GM23338 (cell line): ENCODE results near the gene PDE4D. TPM values are rescaled to one million over a fixed set of nuclear protein-coding genes. Genes with fewer than 3 reads are reported as not detected.

ENCODE experiments used
- ATAC-seq: fragments of 200-7000 bp; cut with Tn5 transposase; 3 replicates; pipeline ENCODE4 v1.9.1; 2020
- DNase-seq: peaks from one replicate; pipeline ENCODE4 v3.0.0-alpha.2; 2015; ENCODE audit warnings: low spot score
- H2AFZ ChIP-seq: fragments of 200-600 bp; sonication (generic); 2 replicates; pipeline ENCODE4 v1.8.0; 2016; ENCODE audit warnings: antibody characterized with exemption, mild to moderate bottlenecking, moderate library complexity
- H3F3A ChIP-seq: fragments of 200-600 bp; sonication (generic); replicated peaks from 2 replicates; pipeline ENCODE4 v1.8.0; 2017; ENCODE audit warnings: antibody characterized with exemption, mixed run types, low read depth
- H3K27ac ChIP-seq: fragments of 200-600 bp; sonication (generic); 2 replicates; pipeline ENCODE4 v1.6.1; 2016; ENCODE audit warnings: low read depth
- H3K27me3 ChIP-seq: fragments of 200-600 bp; sonication (generic); 2 replicates; pipeline ENCODE4 v1.8.0; 2016; ENCODE audit warnings: mild to moderate bottlenecking, mixed run types, moderate library complexity; ENCODE audit not compliant: insufficient read depth
- H3K36me3 ChIP-seq: fragments of 200-600 bp; sonication (generic); 2 replicates; pipeline ENCODE4 v1.8.0; 2016; ENCODE audit warnings: mild to moderate bottlenecking; ENCODE audit not compliant: insufficient read depth
- H3K4me1 ChIP-seq: fragments of 200-600 bp; sonication (generic); 2 replicates; pipeline ENCODE4 v1.8.0; 2016; ENCODE audit warnings: mild to moderate bottlenecking, moderate library complexity; ENCODE audit not compliant: insufficient read depth
- H3K4me2 ChIP-seq: fragments of 200-600 bp; sonication (generic); 2 replicates; pipeline ENCODE4 v1.7.1; 2017; ENCODE audit warnings: mixed run types
- H3K4me3 ChIP-seq: fragments of 200-600 bp; sonication (generic); 2 replicates; pipeline ENCODE4 v1.6.1; 2016; ENCODE audit warnings: mixed run types
- H3K79me2 ChIP-seq: fragments of 200-600 bp; sonication (generic); replicated peaks from 2 replicates; pipeline ENCODE4 v1.8.0; 2017; ENCODE audit warnings: mild to moderate bottlenecking; ENCODE audit not compliant: insufficient read depth
- H3K9me2 ChIP-seq: fragments of 200-600 bp; sonication (generic); 2 replicates; pipeline ENCODE4 v1.8.0; 2017; ENCODE audit not compliant: insufficient read depth
- H4K20me1 ChIP-seq: fragments of 200-600 bp; sonication (generic); replicated peaks from 2 replicates; pipeline ENCODE4 v1.8.0; 2017; ENCODE audit warnings: mild to moderate bottlenecking; ENCODE audit not compliant: insufficient read depth
- H3K27ac Mint-ChIP-seq: 2 replicates; pipeline ENCODE4 v1.8.0; 2020; ENCODE audit warnings: inconsistent platforms, mild to moderate bottlenecking, moderate library complexity, mixed read lengths
- H3K27me3 Mint-ChIP-seq: 3 replicates; pipeline ENCODE4 v1.8.0; 2022; ENCODE audit warnings: low read depth, mild to moderate bottlenecking, moderate library complexity, mixed read lengths, inconsistent platforms; ENCODE audit not compliant: insufficient read depth, poor library complexity
- H3K36me3 Mint-ChIP-seq: 3 replicates; pipeline ENCODE4 v1.8.0; 2021; ENCODE audit warnings: low read depth, mild to moderate bottlenecking, inconsistent platforms, moderate library complexity, mixed read lengths
- H3K4me1 Mint-ChIP-seq: 3 replicates; pipeline ENCODE4 v1.8.0; 2020; ENCODE audit warnings: mild to moderate bottlenecking, inconsistent platforms, mixed read lengths
- H3K4me3 Mint-ChIP-seq: 3 replicates; pipeline ENCODE4 v1.8.0; 2021; ENCODE audit warnings: moderate library complexity, mild to moderate bottlenecking, inconsistent platforms, mixed read lengths
- H3K9me3 Mint-ChIP-seq: 3 replicates; pipeline ENCODE4 v1.8.0; 2020; ENCODE audit warnings: moderate library complexity, mild to moderate bottlenecking, inconsistent platforms, mixed read lengths
- CREB1 ChIP-seq: fragments of 250-450 bp; sonication (Bioruptor Pico); IDR thresholded peaks from 2 replicates; pipeline ENCODE4 v1.5.0; 2020; ENCODE audit warnings: low read depth, mild to moderate bottlenecking, moderate library complexity
- EZH2 ChIP-seq: fragments of 200-600 bp; sonication (generic); IDR thresholded peaks from one replicate; pipeline ENCODE4 v1.8.0; 2017; ENCODE audit warnings: antibody characterized with exemption, mild to moderate bottlenecking, low read depth; ENCODE audit not compliant: unreplicated experiment
- EZH2phosphoT487 ChIP-seq: fragments of 200-600 bp; sonication (generic); IDR thresholded peaks from one replicate; pipeline ENCODE4 v1.8.1; 2018; ENCODE audit warnings: antibody characterized with exemption; ENCODE audit not compliant: unreplicated experiment
- JUNB ChIP-seq: IDR thresholded peaks from one replicate; pipeline ENCODE4 v1.6.1; 2016; ENCODE audit warnings: antibody characterized with exemption; ENCODE audit not compliant: unreplicated experiment
- NANOG ChIP-seq: IDR thresholded peaks from 2 replicates; pipeline ENCODE4 v1.6.1; 2016; ENCODE audit warnings: antibody characterized with exemption, borderline replicate concordance
- POLR2AphosphoS5 ChIP-seq: IDR thresholded peaks from 2 replicates; pipeline ENCODE4 v1.6.1; 2016; ENCODE audit warnings: antibody characterized with exemption, low read depth
- STAT1 ChIP-seq: IDR thresholded peaks from one replicate; pipeline ENCODE4 v1.6.1; 2016; ENCODE audit warnings: antibody characterized with exemption; ENCODE audit not compliant: unreplicated experiment
- ZNF114 ChIP-seq: fragments of 250-450 bp; sonication (Bioruptor Pico); IDR thresholded peaks from 2 replicates; pipeline ENCODE4 v1.5.0; 2020; ENCODE audit warnings: mild to moderate bottlenecking, moderate library complexity
- ZNF331 ChIP-seq: fragments of 250-450 bp; sonication (Bioruptor Pico); IDR thresholded peaks from 2 replicates; pipeline ENCODE4 v1.5.0; 2020; ENCODE audit warnings: low read depth, mild to moderate bottlenecking, moderate library complexity
- polyA plus RNA-seq: library from polyadenylated mRNA; unstranded; fragments of >200 nt; fragmentation: Nextera tagmentation; extraction: Ambion mirVana; gene quantifications from 2 replicates; pipeline ENCODE4 v1.2.1, GENCODE V29; 2016
- total RNA-seq: library from RNA; depleted of rRNA; stranded (reverse); fragments of >200 nt; shearing (Covaris generic); gene quantifications from 2 replicates; pipeline ENCODE4 v1.2.3, GENCODE V29; 2014
- TF ChIP-seq, protein P1 (sequence below), 2 experiments: fragments of 200-600 bp in 1 of 2; sonication (generic) in 1 of 2; conservative IDR thresholded peaks; 2 replicates each; pipeline versions ENCODE4 v1.5.1 to v1.6.1; 2016 to 2017; ENCODE audit warnings: antibody characterized with exemption in 2 of 2, low read depth in 2 of 2, mild to moderate bottlenecking in 2 of 2, moderate library complexity in 1 of 2
- TF ChIP-seq, protein P2 (sequence below): fragments of 250-450 bp; sonication (Bioruptor Pico); IDR thresholded peaks from 2 replicates; pipeline ENCODE4 v1.5.0; 2020; ENCODE audit warnings: mild to moderate bottlenecking, moderate library complexity
- TF ChIP-seq, protein P3 (sequence below): IDR thresholded peaks from 2 replicates; pipeline ENCODE4 v1.6.1; 2016; ENCODE audit warnings: antibody characterized with exemption
- TF ChIP-seq, protein P4 (sequence below): IDR thresholded peaks from one replicate; pipeline ENCODE4 v1.6.1; 2018; ENCODE audit warnings: antibody characterized with exemption; ENCODE audit not compliant: unreplicated experiment

The PDE4D gene
- total and polyA plus RNA-seq, 2 experiments from 2014 or later: 2.1 to 4.7 TPM

DNA sequence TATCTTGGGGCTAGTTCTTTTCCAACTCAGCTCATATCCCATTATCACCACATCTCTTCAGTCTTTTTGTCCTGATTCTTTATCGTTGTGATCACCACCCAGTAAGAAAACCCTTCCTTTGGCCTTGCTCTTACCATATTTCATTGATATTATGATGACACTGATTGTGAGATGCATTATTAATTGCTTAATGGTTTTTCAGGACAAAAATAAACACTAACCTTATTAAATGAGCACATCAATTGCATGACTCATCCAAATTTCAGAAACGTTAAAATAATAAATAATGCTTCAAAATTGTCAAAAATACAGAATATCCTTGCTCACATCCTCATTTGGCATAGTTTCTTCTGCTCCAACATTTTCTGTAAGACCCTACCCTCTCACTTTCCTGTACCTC is 270.7 kb downstream of the PDE4D start:
- no peak overlapping the region for H3K4me3 Mint-ChIP-seq
- no peaks in the 10 kb centered on the region for H3F3A ChIP-seq
- H3K4me2 ChIP-seq: no peak overlapping the region
- no peaks in the 10 kb centered on the region; the same call in 2 of the 3 replicates for H3K9me3 Mint-ChIP-seq
- no peak overlapping the region for H2AFZ ChIP-seq
- 0 out of 2 replicates have a peak, but pooled peaks cover 10% of the 10 kb centered on the region for H3K9me2 ChIP-seq
- H3K27ac ChIP-seq: no peak overlapping the region
- H3K27me3 ChIP-seq: no peaks in the 10 kb centered on the region
- no peak overlapping the region for H3K4me3 ChIP-seq
- no peak for DNase-seq
- TF ChIP-seq JUNB: no peak
- TF ChIP-seq NANOG: no peak
- TF ChIP-seq EZH2phosphoT487: no peak
- TF ChIP-seq ZNF331 (CRISPR knock-in tag): no peak
- TF ChIP-seq, protein P1, sequence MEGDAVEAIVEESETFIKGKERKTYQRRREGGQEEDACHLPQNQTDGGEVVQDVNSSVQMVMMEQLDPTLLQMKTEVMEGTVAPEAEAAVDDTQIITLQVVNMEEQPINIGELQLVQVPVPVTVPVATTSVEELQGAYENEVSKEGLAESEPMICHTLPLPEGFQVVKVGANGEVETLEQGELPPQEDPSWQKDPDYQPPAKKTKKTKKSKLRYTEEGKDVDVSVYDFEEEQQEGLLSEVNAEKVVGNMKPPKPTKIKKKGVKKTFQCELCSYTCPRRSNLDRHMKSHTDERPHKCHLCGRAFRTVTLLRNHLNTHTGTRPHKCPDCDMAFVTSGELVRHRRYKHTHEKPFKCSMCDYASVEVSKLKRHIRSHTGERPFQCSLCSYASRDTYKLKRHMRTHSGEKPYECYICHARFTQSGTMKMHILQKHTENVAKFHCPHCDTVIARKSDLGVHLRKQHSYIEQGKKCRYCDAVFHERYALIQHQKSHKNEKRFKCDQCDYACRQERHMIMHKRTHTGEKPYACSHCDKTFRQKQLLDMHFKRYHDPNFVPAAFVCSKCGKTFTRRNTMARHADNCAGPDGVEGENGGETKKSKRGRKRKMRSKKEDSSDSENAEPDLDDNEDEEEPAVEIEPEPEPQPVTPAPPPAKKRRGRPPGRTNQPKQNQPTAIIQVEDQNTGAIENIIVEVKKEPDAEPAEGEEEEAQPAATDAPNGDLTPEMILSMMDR (conservative IDR thresholded peaks at IDR 0.05; ENCODE audit: low read depth in 2 of 2): no peak
- TF ChIP-seq, protein P2, sequence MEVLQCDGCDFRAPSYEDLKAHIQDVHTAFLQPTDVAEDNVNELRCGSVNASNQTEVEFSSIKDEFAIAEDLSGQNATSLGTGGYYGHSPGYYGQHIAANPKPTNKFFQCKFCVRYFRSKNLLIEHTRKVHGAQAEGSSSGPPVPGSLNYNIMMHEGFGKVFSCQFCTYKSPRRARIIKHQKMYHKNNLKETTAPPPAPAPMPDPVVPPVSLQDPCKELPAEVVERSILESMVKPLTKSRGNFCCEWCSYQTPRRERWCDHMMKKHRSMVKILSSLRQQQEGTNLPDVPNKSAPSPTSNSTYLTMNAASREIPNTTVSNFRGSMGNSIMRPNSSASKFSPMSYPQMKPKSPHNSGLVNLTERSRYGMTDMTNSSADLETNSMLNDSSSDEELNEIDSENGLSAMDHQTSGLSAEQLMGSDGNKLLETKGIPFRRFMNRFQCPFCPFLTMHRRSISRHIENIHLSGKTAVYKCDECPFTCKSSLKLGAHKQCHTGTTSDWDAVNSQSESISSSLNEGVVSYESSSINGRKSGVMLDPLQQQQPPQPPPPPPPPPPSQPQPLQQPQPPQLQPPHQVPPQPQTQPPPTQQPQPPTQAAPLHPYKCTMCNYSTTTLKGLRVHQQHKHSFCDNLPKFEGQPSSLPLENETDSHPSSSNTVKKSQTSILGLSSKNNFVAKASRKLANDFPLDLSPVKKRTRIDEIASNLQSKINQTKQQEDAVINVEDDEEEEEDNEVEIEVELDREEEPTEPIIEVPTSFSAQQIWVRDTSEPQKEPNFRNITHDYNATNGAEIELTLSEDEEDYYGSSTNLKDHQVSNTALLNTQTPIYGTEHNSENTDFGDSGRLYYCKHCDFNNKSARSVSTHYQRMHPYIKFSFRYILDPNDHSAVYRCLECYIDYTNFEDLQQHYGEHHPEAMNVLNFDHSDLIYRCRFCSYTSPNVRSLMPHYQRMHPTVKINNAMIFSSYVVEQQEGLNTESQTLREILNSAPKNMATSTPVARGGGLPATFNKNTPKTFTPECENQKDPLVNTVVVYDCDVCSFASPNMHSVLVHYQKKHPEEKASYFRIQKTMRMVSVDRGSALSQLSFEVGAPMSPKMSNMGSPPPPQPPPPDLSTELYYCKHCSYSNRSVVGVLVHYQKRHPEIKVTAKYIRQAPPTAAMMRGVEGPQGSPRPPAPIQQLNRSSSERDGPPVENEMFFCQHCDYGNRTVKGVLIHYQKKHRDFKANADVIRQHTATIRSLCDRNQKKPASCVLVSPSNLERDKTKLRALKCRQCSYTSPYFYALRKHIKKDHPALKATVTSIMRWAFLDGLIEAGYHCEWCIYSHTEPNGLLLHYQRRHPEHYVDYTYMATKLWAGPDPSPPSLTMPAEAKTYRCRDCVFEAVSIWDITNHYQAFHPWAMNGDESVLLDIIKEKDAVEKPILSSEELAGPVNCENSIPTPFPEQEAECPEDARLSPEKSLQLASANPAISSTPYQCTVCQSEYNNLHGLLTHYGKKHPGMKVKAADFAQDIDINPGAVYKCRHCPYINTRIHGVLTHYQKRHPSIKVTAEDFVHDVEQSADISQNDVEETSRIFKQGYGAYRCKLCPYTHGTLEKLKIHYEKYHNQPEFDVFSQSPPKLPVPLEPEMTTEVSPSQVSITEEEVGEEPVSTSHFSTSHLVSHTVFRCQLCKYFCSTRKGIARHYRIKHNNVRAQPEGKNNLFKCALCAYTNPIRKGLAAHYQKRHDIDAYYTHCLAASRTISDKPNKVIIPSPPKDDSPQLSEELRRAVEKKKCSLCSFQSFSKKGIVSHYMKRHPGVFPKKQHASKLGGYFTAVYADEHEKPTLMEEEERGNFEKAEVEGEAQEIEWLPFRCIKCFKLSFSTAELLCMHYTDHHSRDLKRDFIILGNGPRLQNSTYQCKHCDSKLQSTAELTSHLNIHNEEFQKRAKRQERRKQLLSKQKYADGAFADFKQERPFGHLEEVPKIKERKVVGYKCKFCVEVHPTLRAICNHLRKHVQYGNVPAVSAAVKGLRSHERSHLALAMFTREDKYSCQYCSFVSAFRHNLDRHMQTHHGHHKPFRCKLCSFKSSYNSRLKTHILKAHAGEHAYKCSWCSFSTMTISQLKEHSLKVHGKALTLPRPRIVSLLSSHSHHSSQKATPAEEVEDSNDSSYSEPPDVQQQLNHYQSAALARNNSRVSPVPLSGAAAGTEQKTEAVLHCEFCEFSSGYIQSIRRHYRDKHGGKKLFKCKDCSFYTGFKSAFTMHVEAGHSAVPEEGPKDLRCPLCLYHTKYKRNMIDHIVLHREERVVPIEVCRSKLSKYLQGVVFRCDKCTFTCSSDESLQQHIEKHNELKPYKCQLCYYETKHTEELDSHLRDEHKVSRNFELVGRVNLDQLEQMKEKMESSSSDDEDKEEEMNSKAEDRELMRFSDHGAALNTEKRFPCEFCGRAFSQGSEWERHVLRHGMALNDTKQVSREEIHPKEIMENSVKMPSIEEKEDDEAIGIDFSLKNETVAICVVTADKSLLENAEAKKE (CRISPR knock-in tag): no peak
- no peak for TF ChIP-seq ZNF114 (CRISPR knock-in tag)
- TF ChIP-seq, protein P3, sequence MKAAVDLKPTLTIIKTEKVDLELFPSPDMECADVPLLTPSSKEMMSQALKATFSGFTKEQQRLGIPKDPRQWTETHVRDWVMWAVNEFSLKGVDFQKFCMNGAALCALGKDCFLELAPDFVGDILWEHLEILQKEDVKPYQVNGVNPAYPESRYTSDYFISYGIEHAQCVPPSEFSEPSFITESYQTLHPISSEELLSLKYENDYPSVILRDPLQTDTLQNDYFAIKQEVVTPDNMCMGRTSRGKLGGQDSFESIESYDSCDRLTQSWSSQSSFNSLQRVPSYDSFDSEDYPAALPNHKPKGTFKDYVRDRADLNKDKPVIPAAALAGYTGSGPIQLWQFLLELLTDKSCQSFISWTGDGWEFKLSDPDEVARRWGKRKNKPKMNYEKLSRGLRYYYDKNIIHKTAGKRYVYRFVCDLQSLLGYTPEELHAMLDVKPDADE: no peak
- TF ChIP-seq STAT1: no peak
- no peak for TF ChIP-seq CREB1
- TF ChIP-seq, protein P4, sequence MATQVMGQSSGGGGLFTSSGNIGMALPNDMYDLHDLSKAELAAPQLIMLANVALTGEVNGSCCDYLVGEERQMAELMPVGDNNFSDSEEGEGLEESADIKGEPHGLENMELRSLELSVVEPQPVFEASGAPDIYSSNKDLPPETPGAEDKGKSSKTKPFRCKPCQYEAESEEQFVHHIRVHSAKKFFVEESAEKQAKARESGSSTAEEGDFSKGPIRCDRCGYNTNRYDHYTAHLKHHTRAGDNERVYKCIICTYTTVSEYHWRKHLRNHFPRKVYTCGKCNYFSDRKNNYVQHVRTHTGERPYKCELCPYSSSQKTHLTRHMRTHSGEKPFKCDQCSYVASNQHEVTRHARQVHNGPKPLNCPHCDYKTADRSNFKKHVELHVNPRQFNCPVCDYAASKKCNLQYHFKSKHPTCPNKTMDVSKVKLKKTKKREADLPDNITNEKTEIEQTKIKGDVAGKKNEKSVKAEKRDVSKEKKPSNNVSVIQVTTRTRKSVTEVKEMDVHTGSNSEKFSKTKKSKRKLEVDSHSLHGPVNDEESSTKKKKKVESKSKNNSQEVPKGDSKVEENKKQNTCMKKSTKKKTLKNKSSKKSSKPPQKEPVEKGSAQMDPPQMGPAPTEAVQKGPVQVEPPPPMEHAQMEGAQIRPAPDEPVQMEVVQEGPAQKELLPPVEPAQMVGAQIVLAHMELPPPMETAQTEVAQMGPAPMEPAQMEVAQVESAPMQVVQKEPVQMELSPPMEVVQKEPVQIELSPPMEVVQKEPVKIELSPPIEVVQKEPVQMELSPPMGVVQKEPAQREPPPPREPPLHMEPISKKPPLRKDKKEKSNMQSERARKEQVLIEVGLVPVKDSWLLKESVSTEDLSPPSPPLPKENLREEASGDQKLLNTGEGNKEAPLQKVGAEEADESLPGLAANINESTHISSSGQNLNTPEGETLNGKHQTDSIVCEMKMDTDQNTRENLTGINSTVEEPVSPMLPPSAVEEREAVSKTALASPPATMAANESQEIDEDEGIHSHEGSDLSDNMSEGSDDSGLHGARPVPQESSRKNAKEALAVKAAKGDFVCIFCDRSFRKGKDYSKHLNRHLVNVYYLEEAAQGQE: no peak
- TF ChIP-seq EZH2: no peak
- no peak for TF ChIP-seq POLR2AphosphoS5
- H3K27me3 Mint-ChIP-seq: no peaks in the 10 kb centered on the region
- no peaks in the 10 kb centered on the region for H3K36me3 Mint-ChIP-seq
- peaks cover 22% of the 10 kb centered on the region for H3K4me1 ChIP-seq
- no peaks in the 10 kb centered on the region for H3K36me3 ChIP-seq
- peaks cover 17% of the 10 kb centered on the region for H3K4me1 Mint-ChIP-seq
- no peak overlapping the region for H3K27ac Mint-ChIP-seq
- no peaks in the 10 kb centered on the region for H3K79me2 ChIP-seq
- ATAC-seq: no peak
- H4K20me1 ChIP-seq: no peaks in the 10 kb centered on the region
